HG03378 (cell line): Measurements from ENCODE around the gene PLEKHA7.

Experiments
- ATAC-seq: cut with Tn5 transposase; IDR thresholded peaks from one replicate; pipeline ENCODE4 v1.9.1; 2021; ENCODE audit warnings: mild to moderate bottlenecking, moderate library complexity; ENCODE audit not compliant: unreplicated experiment

Gene PLEKHA7

GRCh38 chr11:16778876-16779275 is 235.3 kb downstream of the PLEKHA7 start:
- no peak for ATAC-seq

- no peak for ATAC-seq
These were observed 235.9 kb downstream of the PLEKHA7 start for GRCh38 chr11:16778286-16778685.

DNA sequence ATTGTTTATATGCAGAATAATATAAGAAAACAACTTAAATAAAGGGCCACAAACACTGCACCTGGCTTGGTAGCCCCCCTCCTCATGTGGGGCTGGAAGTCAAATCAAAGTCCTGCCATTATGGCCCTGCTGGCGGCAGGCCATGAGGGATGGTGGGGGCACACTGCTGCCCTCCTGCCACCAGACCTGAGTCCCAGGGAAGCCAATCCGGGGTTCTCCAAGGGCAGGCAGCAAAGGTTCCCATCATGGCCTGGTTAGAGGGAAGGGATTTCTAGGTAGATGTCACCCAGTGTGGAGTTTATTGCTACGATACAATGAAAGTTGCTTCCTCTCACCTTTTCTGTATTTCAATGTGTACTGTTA is 236.6 kb downstream of the PLEKHA7 start:
- no peak for ATAC-seq

DNA sequence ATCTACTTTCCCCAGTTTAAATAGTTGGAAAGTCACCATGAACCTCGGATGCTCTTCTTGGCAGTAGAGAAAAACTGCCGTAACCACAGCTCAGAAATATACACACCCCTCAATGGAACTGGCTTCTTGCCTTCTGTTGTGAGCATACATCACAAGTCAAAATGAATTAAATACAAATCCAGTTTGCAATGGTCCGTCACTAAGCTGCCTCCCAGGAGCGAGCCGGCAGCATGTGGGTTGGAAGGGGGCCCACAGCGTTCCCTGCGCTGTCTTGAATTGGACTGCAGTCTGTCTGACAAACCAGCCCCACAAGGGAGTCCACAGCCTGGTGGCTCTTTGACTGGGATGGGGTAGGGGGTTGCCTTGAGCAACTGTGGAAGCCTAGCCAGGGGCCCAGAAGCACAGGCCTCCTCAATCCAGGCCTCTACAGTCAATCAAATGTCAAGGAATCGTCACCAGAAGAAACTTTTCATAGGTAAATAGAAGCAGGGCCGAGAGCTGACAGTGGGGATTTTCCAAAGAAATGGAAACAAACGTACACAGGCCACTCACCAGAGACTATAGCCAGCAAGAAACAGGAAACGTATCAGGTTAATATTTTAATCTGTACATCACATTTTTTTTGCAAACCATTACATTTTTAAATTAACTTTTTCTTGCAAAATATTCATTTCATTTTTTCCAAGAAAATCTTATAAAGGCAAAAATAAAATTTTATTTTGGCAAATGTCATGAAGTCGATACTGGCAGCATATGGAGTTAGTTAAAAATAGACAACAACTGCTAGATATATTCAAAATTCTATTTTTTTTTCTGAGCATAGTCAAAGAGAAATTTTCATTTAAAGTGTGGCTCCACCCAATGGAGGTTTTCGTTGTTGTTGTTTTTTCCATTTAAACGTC is 237.3 kb downstream of the PLEKHA7 start:
- no peak for ATAC-seq

GRCh38 chr11:16775614-16776283 is 238.5 kb downstream of the PLEKHA7 start:
- ATAC-seq = no peak

GRCh38 chr11:16774936-16775613 is 239.1 kb downstream of the PLEKHA7 start:
- no peak for ATAC-seq

- ATAC-seq = no peak
These were observed 240.0 kb downstream of the PLEKHA7 start for GRCh38 chr11:16773981-16774935.

DNA sequence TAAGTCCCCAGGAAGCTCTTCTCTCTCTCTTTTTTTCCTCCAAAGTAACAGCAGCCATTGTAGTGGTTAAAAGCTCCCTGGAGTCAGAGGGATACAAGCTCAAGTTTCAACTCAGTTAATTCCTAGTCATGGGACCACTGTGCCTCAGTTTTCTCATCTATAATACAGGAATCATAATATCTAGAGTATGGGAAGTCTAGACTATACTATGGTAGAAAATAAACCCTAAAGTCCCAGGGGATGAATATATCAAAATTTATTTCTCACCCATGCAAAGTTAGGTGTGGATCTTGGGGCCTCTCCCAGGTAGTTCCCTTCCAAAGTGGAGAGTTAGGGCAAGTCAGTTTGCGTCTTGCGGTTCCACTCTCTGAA is 242.1 kb downstream of the PLEKHA7 start:
- no peak for ATAC-seq

DNA sequence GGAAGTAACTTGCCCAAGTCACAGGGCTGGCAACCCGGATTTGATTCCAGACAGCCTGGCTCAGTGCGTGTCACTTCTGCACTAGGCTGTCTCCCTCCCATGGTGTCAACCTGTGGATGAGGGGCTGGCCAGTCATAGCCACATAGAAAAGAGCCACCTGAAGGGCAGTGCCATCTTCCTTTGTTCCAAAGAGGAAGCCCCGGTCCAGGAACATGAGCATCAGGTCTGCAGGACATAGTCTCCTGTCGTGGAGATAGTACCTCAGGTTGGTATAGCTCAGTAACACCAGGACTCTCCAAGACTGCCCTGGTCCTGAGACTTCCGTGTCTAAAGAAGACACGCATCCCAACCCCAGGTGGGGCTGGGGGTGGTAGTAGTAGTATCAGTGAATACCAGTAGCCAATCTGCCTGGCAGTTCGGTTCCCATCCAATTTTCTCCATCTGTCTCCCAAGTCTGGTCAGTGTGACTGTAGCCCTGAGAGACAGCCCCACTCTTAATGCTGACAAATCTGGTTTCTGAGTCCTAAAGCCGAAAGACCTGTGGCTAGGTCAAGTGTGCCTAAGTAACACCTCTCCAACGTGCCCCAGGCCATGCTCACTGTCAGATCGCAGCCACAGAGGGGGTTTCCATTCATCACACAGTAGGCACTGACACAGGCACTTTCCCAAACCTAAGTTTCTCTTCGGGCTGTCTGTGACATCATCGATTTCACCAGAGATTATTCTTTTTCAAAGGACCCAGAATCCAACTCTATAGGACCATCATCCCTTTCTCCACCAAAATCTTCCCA is 242.7 kb downstream of the PLEKHA7 start:
- no peak for ATAC-seq

- no peak for ATAC-seq
These were observed 244.2 kb downstream of the PLEKHA7 start for GRCh38 chr11:16770016-16770415.

GRCh38 chr11:16769386-16769785 is 244.8 kb downstream of the PLEKHA7 start:
- no peak for ATAC-seq

- ATAC-seq = no peak
These were observed 246.3 kb downstream of the PLEKHA7 start for GRCh38 chr11:16767957-16768356.

GRCh38 chr11:16767137-16767536 is 247.1 kb downstream of the PLEKHA7 start:
- no peak for ATAC-seq

DNA sequence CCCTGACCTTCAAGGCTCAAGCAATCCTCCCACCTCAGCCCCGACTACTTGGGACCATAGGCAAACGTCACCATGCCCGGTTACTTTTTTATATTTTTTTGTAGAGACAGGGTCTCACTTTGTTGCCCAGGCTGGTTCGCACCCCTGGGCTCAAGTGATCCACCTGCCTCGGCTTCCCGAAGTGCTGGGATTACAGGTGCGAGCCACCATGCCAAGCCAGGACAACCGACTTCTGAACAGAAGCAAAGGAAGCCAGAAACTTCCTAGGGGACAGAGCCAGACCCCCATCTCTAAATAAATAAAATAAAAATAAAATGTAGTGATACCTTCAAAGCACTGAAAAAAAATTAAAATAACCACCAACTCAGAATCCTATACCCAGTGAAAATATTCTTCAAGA is 249.3 kb downstream of the PLEKHA7 start:
- no peak for ATAC-seq

GRCh38 chr11:16763746-16764145 is 250.5 kb downstream of the PLEKHA7 start:
- ATAC-seq = no peak

- ATAC-seq = no peak
These were observed 254.2 kb downstream of the PLEKHA7 start for GRCh38 chr11:16759857-16760508.

DNA sequence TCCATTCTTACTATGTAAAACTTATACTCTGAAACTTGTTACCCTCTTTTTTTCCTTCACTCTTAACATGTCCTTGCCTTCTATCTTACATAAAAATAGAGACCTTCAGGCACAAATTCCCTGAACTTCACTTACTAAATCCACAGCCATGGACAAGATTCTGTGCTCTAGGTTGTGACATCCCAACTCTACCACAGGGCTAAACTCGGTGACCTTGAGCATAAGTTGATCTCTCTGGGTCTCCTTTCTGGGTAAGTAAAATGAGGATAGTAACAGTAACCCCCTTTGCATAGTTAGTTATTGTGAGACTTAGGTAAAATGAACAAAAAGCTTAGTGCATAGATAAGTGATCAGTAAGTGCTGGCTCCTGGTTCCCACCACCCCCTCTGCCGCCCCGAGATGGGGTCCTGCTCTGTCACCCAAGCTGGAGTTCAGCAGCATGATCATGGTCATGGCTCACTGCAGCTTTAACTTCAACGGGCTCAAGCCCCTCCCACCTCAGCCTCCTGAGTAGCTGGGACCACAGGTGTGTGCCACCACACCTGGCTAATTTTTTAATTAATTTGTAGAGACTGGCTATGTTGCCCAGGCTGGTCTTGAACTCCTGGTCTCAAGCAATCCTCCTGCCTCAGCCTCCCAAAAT is 255.7 kb downstream of the PLEKHA7 start:
- no peak for ATAC-seq

GRCh38 chr11:16750417-16750816 is 263.8 kb downstream of the PLEKHA7 start:
- no peak for ATAC-seq

- ATAC-seq = peak; percentile 77
These were observed 264.5 kb downstream of the PLEKHA7 start for GRCh38 chr11:16749666-16750065.
